ENCODE data around the gene CNIH4.

CNIH4 gene

GRCh38 chr1:224359207-224359606 lies 2.5 kb downstream of the CNIH4 start:
- no peak overlapping the region for H2BK120ac ChIP-seq (ENCODE audit: insufficient read depth, low read length, poor library complexity)
- H3K18ac ChIP-seq (ENCODE audit: low read length), result no peak overlapping the region
- no peaks in the 10 kb centered on the region for H3K4me1 ChIP-seq (ENCODE audit: control insufficient read depth in 1 of 2, insufficient read depth in 2 of 2, low read length in 2 of 2)
- no peak overlapping the region for H4K8ac ChIP-seq (ENCODE audit: low read depth, low read length)
- no peak overlapping the region for H3K4ac ChIP-seq (ENCODE audit: low read depth, low read length)
- no peak overlapping the region for H2AK5ac ChIP-seq (ENCODE audit: low read length)
- 100% methylated on average over 1 of the region's 3 CpGs for WGBS (ENCODE audit: extremely low coverage, insufficient coverage, insufficient read length)
- H2BK12ac ChIP-seq (ENCODE audit: low read length), result no peak overlapping the region
- peaks cover 6% of the 10 kb centered on the region for H3K79me1 ChIP-seq (ENCODE audit: low read length)
- no peak overlapping the region for H3K14ac ChIP-seq (ENCODE audit: low read length)
- H4K91ac ChIP-seq (ENCODE audit: low read depth, low read length), result no peak overlapping the region
- no peak overlapping the region for H3K23ac ChIP-seq (ENCODE audit: low read length)
- H3K79me2 ChIP-seq (ENCODE audit: control insufficient read depth, insufficient read depth, low read length, poor library complexity), result peaks cover 7% of the 10 kb centered on the region
- no peak overlapping the region for H4K12ac ChIP-seq (ENCODE audit: low read depth, low read length)
- no peaks in the 10 kb centered on the region for H3K9me3 ChIP-seq (ENCODE audit: insufficient read depth, low read depth, low read length)
- H3K4me3 ChIP-seq (ENCODE audit: low read depth, low read length), result no peak overlapping the region
- H3K9ac ChIP-seq (ENCODE audit: low read length), result no peak overlapping the region
- no peak overlapping the region for H3K27ac ChIP-seq (ENCODE audit: low read depth, low read length)
- no peak overlapping the region for H3K4me2 ChIP-seq (ENCODE audit: low read length)
- H2BK5ac ChIP-seq (ENCODE audit: low read depth, low read length, poor library complexity), result no peak overlapping the region
- H2AFZ ChIP-seq (ENCODE audit: insufficient read depth, low read length, poor library complexity), result no peak overlapping the region
- peaks cover 2 to 5% of the 10 kb centered on the region in 2 experiments for H3K36me3 ChIP-seq (ENCODE audit: control insufficient read depth in 1 of 2, insufficient read depth in 2 of 2, low read length in 2 of 2)
- no peak for DNase-seq
- no peaks in the 10 kb centered on the region for H3K27me3 ChIP-seq (ENCODE audit: insufficient read depth, low read length)

DNA sequence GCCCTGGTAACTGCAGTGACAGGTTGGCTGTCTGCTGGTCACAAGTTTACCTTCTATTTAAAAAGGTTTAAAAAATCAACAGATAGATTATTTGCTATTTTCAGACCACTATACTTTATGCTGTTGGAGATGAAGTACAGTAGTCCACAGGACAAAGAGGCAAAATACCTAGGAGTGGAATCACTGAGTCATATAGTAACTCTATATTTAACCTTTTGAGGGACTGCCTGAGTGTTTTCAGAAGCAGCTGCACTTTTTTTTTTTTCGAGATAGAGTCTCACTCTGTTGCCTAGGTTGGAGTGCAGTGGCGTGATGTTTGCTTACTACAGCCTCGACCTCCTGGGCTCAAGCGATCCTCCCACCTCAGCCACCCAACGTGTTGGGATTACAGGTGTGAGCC lies 11.7 kb downstream of the CNIH4 start:
- no peak overlapping the region for H2AFZ ChIP-seq (ENCODE audit: insufficient read depth, low read length, poor library complexity)
- H3K18ac ChIP-seq (ENCODE audit: low read length), result no peak overlapping the region
- no peak overlapping the region for H3K4me3 ChIP-seq (ENCODE audit: low read depth, low read length)
- no CpG with 5 or more reads among the region's 5 CpGs for WGBS (ENCODE audit: extremely low coverage, insufficient coverage, insufficient read length)
- no peaks in the 10 kb centered on the region for H3K9me3 ChIP-seq (ENCODE audit: insufficient read depth, low read depth, low read length)
- no peaks in the 10 kb centered on the region for H3K79me1 ChIP-seq (ENCODE audit: low read length)
- no peak overlapping the region for H4K12ac ChIP-seq (ENCODE audit: low read depth, low read length)
- no peak overlapping the region for H3K4me2 ChIP-seq (ENCODE audit: low read length)
- DNase-seq, result no peak
- no peak overlapping the region for H2AK5ac ChIP-seq (ENCODE audit: low read length)
- no peak overlapping the region for H2BK120ac ChIP-seq (ENCODE audit: insufficient read depth, low read length, poor library complexity)
- H4K91ac ChIP-seq (ENCODE audit: low read depth, low read length), result no peak overlapping the region
- no peak overlapping the region for H3K27ac ChIP-seq (ENCODE audit: low read depth, low read length)
- no peak overlapping the region for H2BK12ac ChIP-seq (ENCODE audit: low read length)
- no peak overlapping the region for H2BK5ac ChIP-seq (ENCODE audit: low read depth, low read length, poor library complexity)
- H3K9ac ChIP-seq (ENCODE audit: low read length), result no peak overlapping the region
- no peaks in the 10 kb centered on the region for H3K27me3 ChIP-seq (ENCODE audit: insufficient read depth, low read length)
- no peak overlapping the region for H3K4ac ChIP-seq (ENCODE audit: low read depth, low read length)
- no peaks in the 10 kb centered on the region for H3K79me2 ChIP-seq (ENCODE audit: control insufficient read depth, insufficient read depth, low read length, poor library complexity)
- H3K36me3 ChIP-seq (ENCODE audit: control insufficient read depth in 1 of 2, insufficient read depth in 2 of 2, low read length in 2 of 2), result peaks cover 25 to 37% of the 10 kb centered on the region in 2 experiments
- H4K8ac ChIP-seq (ENCODE audit: low read depth, low read length), result no peak overlapping the region
- no peak overlapping the region for H3K23ac ChIP-seq (ENCODE audit: low read length)
- H3K4me1 ChIP-seq (ENCODE audit: control insufficient read depth in 1 of 2, insufficient read depth in 2 of 2, low read length in 2 of 2), result no peaks in the 10 kb centered on the region
- no peak overlapping the region for H3K14ac ChIP-seq (ENCODE audit: low read length)

- no peak overlapping the region for H4K8ac ChIP-seq (ENCODE audit: low read depth, low read length)
- H2BK12ac ChIP-seq (ENCODE audit: low read length), result no peak overlapping the region
- H3K27me3 ChIP-seq (ENCODE audit: insufficient read depth, low read length), result no peaks in the 10 kb centered on the region
- H3K27ac ChIP-seq (ENCODE audit: low read depth, low read length), result no peak overlapping the region
- no peak overlapping the region for H2BK5ac ChIP-seq (ENCODE audit: low read depth, low read length, poor library complexity)
- no peak overlapping the region for H4K12ac ChIP-seq (ENCODE audit: low read depth, low read length)
- no peak for DNase-seq
- H3K9me3 ChIP-seq (ENCODE audit: insufficient read depth, low read depth, low read length), result no peaks in the 10 kb centered on the region
- peak overlapping the region; percentile 11 for H4K91ac ChIP-seq (ENCODE audit: low read depth, low read length)
- no peak overlapping the region for H2BK120ac ChIP-seq (ENCODE audit: insufficient read depth, low read length, poor library complexity)
- H3K36me3 ChIP-seq (ENCODE audit: control insufficient read depth in 1 of 2, insufficient read depth in 2 of 2, low read length in 2 of 2), result peaks cover 27 to 31% of the 10 kb centered on the region in 2 experiments
- whole genome bisulfite sequencing (ENCODE audit: extremely low coverage, insufficient coverage, insufficient read length), result no CpG with 5 or more reads among the region's 5 CpGs
- H3K4me3 ChIP-seq (ENCODE audit: low read depth, low read length), result no peak overlapping the region
- H3K9ac ChIP-seq (ENCODE audit: low read length), result no peak overlapping the region
- H3K4me2 ChIP-seq (ENCODE audit: low read length), result no peak overlapping the region
- no peak overlapping the region for H3K14ac ChIP-seq (ENCODE audit: low read length)
- no peaks in the 10 kb centered on the region for H3K79me2 ChIP-seq (ENCODE audit: control insufficient read depth, insufficient read depth, low read length, poor library complexity)
- H3K4me1 ChIP-seq (ENCODE audit: control insufficient read depth in 1 of 2, insufficient read depth in 2 of 2, low read length in 2 of 2), result peaks cover 4% of the 10 kb centered on the region in 2 experiments
- no peaks in the 10 kb centered on the region for H3K79me1 ChIP-seq (ENCODE audit: low read length)
- no peak overlapping the region for H2AK5ac ChIP-seq (ENCODE audit: low read length)
- no peak overlapping the region for H3K4ac ChIP-seq (ENCODE audit: low read depth, low read length)
- no peak overlapping the region for H3K23ac ChIP-seq (ENCODE audit: low read length)
- H2AFZ ChIP-seq (ENCODE audit: insufficient read depth, low read length, poor library complexity), result no peak overlapping the region
- no peak overlapping the region for H3K18ac ChIP-seq (ENCODE audit: low read length)
These were observed 16.4 kb downstream of the CNIH4 start for GRCh38 chr1:224373008-224373590.

DNA sequence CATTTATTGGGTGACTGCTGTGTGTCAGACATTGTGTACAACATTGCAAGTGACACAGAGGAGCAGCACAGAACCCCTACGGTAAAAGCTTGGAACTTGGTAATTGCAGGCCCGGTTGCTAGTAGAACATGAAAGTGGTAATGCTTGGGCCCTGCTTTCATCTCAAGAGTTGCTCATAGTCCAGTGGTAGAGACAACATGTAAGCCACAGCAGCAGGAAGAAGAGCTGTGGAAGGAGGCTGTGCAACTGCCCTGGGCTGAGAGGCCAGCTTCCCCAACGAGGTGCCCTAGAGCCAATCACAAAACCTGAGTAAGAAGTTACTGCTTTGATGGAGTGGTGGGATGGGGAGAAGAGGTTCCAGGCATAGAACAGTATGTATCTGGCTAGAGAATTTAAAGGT lies 18.4 kb downstream of the CNIH4 start:
- H2BK120ac ChIP-seq (ENCODE audit: insufficient read depth, low read length, poor library complexity), result no peak overlapping the region
- no peak overlapping the region for H2AFZ ChIP-seq (ENCODE audit: insufficient read depth, low read length, poor library complexity)
- H3K27ac ChIP-seq (ENCODE audit: low read depth, low read length), result no peak overlapping the region
- H3K4me3 ChIP-seq (ENCODE audit: low read depth, low read length), result no peak overlapping the region
- H3K4me1 ChIP-seq (ENCODE audit: control insufficient read depth in 1 of 2, insufficient read depth in 2 of 2, low read length in 2 of 2), result peaks cover 4% of the 10 kb centered on the region in 2 experiments
- H3K23ac ChIP-seq (ENCODE audit: low read length), result no peak overlapping the region
- no peak overlapping the region for H3K14ac ChIP-seq (ENCODE audit: low read length)
- no peak overlapping the region for H3K18ac ChIP-seq (ENCODE audit: low read length)
- no peak overlapping the region for H2BK5ac ChIP-seq (ENCODE audit: low read depth, low read length, poor library complexity)
- H3K79me1 ChIP-seq (ENCODE audit: low read length), result no peaks in the 10 kb centered on the region
- H3K9ac ChIP-seq (ENCODE audit: low read length), result no peak overlapping the region
- peaks cover 18 to 32% of the 10 kb centered on the region in 2 experiments for H3K36me3 ChIP-seq (ENCODE audit: control insufficient read depth in 1 of 2, insufficient read depth in 2 of 2, low read length in 2 of 2)
- H4K91ac ChIP-seq (ENCODE audit: low read depth, low read length), result peak overlapping the region; percentile 32
- H3K27me3 ChIP-seq (ENCODE audit: insufficient read depth, low read length), result no peaks in the 10 kb centered on the region
- peak in 1 of 2 donors; percentile 7 for DNase-seq
- no peak overlapping the region for H3K4ac ChIP-seq (ENCODE audit: low read depth, low read length)
- no peak overlapping the region for H2AK5ac ChIP-seq (ENCODE audit: low read length)
- no peak overlapping the region for H2BK12ac ChIP-seq (ENCODE audit: low read length)
- no peak overlapping the region for H4K8ac ChIP-seq (ENCODE audit: low read depth, low read length)
- no peak overlapping the region for H4K12ac ChIP-seq (ENCODE audit: low read depth, low read length)
- WGBS (ENCODE audit: extremely low coverage, insufficient coverage, insufficient read length), result no CpG with 5 or more reads among the region's 3 CpGs
- H3K9me3 ChIP-seq (ENCODE audit: insufficient read depth, low read depth, low read length), result no peaks in the 10 kb centered on the region
- no peak overlapping the region for H3K4me2 ChIP-seq (ENCODE audit: low read length)
- H3K79me2 ChIP-seq (ENCODE audit: control insufficient read depth, insufficient read depth, low read length, poor library complexity), result no peaks in the 10 kb centered on the region
